H9 (cell line): ENCODE data around the gene RNF146. TPM values are rescaled to one million over a fixed set of nuclear protein-coding genes. Genes with fewer than 3 reads are reported as not detected.

Source experiments
- DNase-seq: peaks from one replicate; pipeline ENCODE4 v3.0.0-alpha.2; 2017
- H2AFZ ChIP-seq: one replicate; pipeline ENCODE4 v1.6.1; 2013; ENCODE audit warnings: mild to moderate bottlenecking, low read length, control low read depth, moderate library complexity
- H2AK5ac ChIP-seq: 2 replicates; pipeline ENCODE4 v1.6.1; 2013; ENCODE audit warnings: low read length, control low read depth, mixed read lengths; ENCODE audit not compliant: insufficient read length
- H2BK120ac ChIP-seq: one replicate; pipeline ENCODE4 v1.6.1; 2013; ENCODE audit warnings: low read depth, mild to moderate bottlenecking, low read length, control low read depth, inconsistent platforms; ENCODE audit not compliant: poor library complexity, severe bottlenecking
- H2BK12ac ChIP-seq: 2 replicates; pipeline ENCODE4 v1.6.1; 2013; ENCODE audit warnings: low read length, control low read depth, mixed read lengths, low read depth; ENCODE audit not compliant: insufficient read length
- H2BK15ac ChIP-seq: 2 replicates; pipeline ENCODE4 v1.6.1; 2013; ENCODE audit warnings: low read depth, low read length, control low read depth
- H2BK20ac ChIP-seq: one replicate; pipeline ENCODE4 v1.6.1; 2013; ENCODE audit warnings: low read depth, mild to moderate bottlenecking, low read length, control low read depth, inconsistent platforms; ENCODE audit not compliant: poor library complexity, severe bottlenecking
- H2BK5ac ChIP-seq: 2 replicates; pipeline ENCODE4 v1.6.1; 2013; ENCODE audit warnings: low read length, control low read depth, mixed read lengths; ENCODE audit not compliant: insufficient read length
- H3K14ac ChIP-seq: 2 replicates; pipeline ENCODE4 v1.6.1; 2013; ENCODE audit warnings: low read length, control low read depth; ENCODE audit not compliant: insufficient read depth
- H3K18ac ChIP-seq: 2 replicates; pipeline ENCODE4 v1.6.1; 2013; ENCODE audit warnings: low read depth, mild to moderate bottlenecking, mixed read lengths, low read length, control low read depth; ENCODE audit not compliant: insufficient read length
- H3K23ac ChIP-seq: 2 replicates; pipeline ENCODE4 v1.6.1; 2013; ENCODE audit warnings: low read length, control low read depth, mixed read lengths, low read depth; ENCODE audit not compliant: insufficient read length
- H3K23me2 ChIP-seq: 2 replicates; pipeline ENCODE4 v1.6.1; 2013; ENCODE audit warnings: low read depth, mild to moderate bottlenecking, mixed read lengths, low read length, control low read depth; ENCODE audit not compliant: insufficient read length, poor library complexity, severe bottlenecking
- H3K27ac ChIP-seq: 2 replicates; pipeline ENCODE4 v1.5.1; 2013; ENCODE audit warnings: low read length, control low read depth, mixed read lengths, low read depth; ENCODE audit not compliant: insufficient read length
- H3K27me3 ChIP-seq: 2 replicates; pipeline ENCODE4 v1.6.1; 2013; ENCODE audit warnings: low read length, control low read depth, inconsistent platforms; ENCODE audit not compliant: insufficient read depth
- H3K4ac ChIP-seq: 2 replicates; pipeline ENCODE4 v1.6.1; 2013; ENCODE audit warnings: low read depth, mild to moderate bottlenecking, control low read depth, inconsistent platforms, low read length, moderate library complexity
- H3K4me1 ChIP-seq: 2 replicates; pipeline ENCODE4 v1.6.1; 2013; ENCODE audit warnings: low read length, control low read depth, inconsistent platforms; ENCODE audit not compliant: insufficient read depth
- H3K4me2 ChIP-seq: 2 replicates; pipeline ENCODE4 v1.6.1; 2013; ENCODE audit warnings: low read length, control low read depth, mixed read lengths; ENCODE audit not compliant: insufficient read length, insufficient read depth
- H3K56ac ChIP-seq: 2 replicates; pipeline ENCODE4 v1.6.1; 2013; ENCODE audit warnings: low read depth, mild to moderate bottlenecking, mixed read lengths, low read length, control low read depth; ENCODE audit not compliant: insufficient read length
- H3K79me1 ChIP-seq: 2 replicates; pipeline ENCODE4 v1.6.1; 2013; ENCODE audit warnings: low read depth, mild to moderate bottlenecking, moderate library complexity, low read length, control low read depth, inconsistent platforms; ENCODE audit not compliant: insufficient read depth, poor library complexity, severe bottlenecking
- H3K79me2 ChIP-seq: 2 replicates; pipeline ENCODE4 v1.6.1; 2013; ENCODE audit warnings: low read length, control low read depth, inconsistent platforms; ENCODE audit not compliant: insufficient read depth
- H3K9ac ChIP-seq: 2 replicates; pipeline ENCODE4 v1.6.1; 2013; ENCODE audit warnings: low read length, control low read depth, mixed read lengths; ENCODE audit not compliant: insufficient read length; ENCODE audit errors: extremely low read depth
- H3K9me3 ChIP-seq: one replicate; pipeline ENCODE4 v1.6.1; 2013; ENCODE audit warnings: low read depth, low read length, inconsistent platforms; ENCODE audit not compliant: control insufficient read depth
- H3T11ph ChIP-seq: one replicate; pipeline ENCODE4 v1.6.1; 2013; ENCODE audit warnings: mild to moderate bottlenecking, low read length, control low read depth, inconsistent platforms
- H4K20me1 ChIP-seq: one replicate; pipeline ENCODE4 v1.6.1; 2013; ENCODE audit not compliant: control insufficient read depth, insufficient read length, insufficient read depth
- H4K5ac ChIP-seq: 2 replicates; pipeline ENCODE4 v1.6.1; 2013; ENCODE audit warnings: low read depth, mild to moderate bottlenecking, mixed read lengths, low read length, control low read depth; ENCODE audit not compliant: insufficient read length
- H4K8ac ChIP-seq: replicated peaks from 2 replicates; pipeline ENCODE4 v1.6.1; 2013; ENCODE audit warnings: low read length, control low read depth, mixed read lengths, low read depth; ENCODE audit not compliant: insufficient read length
- H4K91ac ChIP-seq: 2 replicates; pipeline ENCODE4 v1.6.1; 2013; ENCODE audit warnings: low read depth, mild to moderate bottlenecking, moderate library complexity, mixed read lengths, low read length, control low read depth; ENCODE audit not compliant: insufficient read length
- H3K27ac Mint-ChIP-seq, 3 experiments: 2 replicates in 2 of 3; 3 replicates in 1 of 3; pipeline ENCODE4 v1.8.0; 2020 to 2021; ENCODE audit warnings: mixed read lengths in 3 of 3, mild to moderate bottlenecking in 1 of 3, moderate library complexity in 1 of 3
- H3K27me3 Mint-ChIP-seq: 2 replicates; pipeline ENCODE4 v1.8.0; 2021; ENCODE audit warnings: low read depth, mild to moderate bottlenecking, moderate library complexity, mixed read lengths
- H3K36me3 Mint-ChIP-seq, 3 experiments: 2 replicates in 2 of 3; 3 replicates in 1 of 3; pipeline ENCODE4 v1.8.0; 2020 to 2021; ENCODE audit warnings: low read depth in 3 of 3, mixed read lengths in 3 of 3; ENCODE audit not compliant: insufficient read depth in 1 of 3
- H3K4me1 Mint-ChIP-seq, 2 experiments: 2 replicates each; pipeline ENCODE4 v1.8.0; 2020; ENCODE audit warnings: mixed read lengths in 2 of 2
- H3K4me3 Mint-ChIP-seq, 2 experiments: 2 replicates in 1 of 2; 3 replicates in 1 of 2; pipeline ENCODE4 v1.8.0; 2020 to 2021; ENCODE audit warnings: mild to moderate bottlenecking in 2 of 2, mixed read lengths in 2 of 2, moderate library complexity in 1 of 2
- H3K9me3 Mint-ChIP-seq, 2 experiments: 2 replicates in 1 of 2; 3 replicates in 1 of 2; pipeline ENCODE4 v1.8.0; 2020; ENCODE audit warnings: mild to moderate bottlenecking in 2 of 2, mixed read lengths in 2 of 2, moderate library complexity in 1 of 2
- WGBS: extraction: QIAGEN DNeasy Blood & Tissue Kit; methylation state at CpG from one replicate; pipeline ENCODE4 v1.1.7; 2013; ENCODE audit warnings: missing lambda C conversion rate, low lambda C conversion rate, mixed read lengths; ENCODE audit not compliant: insufficient read length; ENCODE audit errors: extremely low coverage; 5-methylcytosine and 5-hydroxymethylcytosine counted together
- total RNA-seq: library from RNA; stranded (reverse); gene quantifications from 2 replicates; pipeline ENCODE4 v1.2.1, GENCODE V29; 2021
- TF ChIP-seq, protein P1 (sequence below): fragments of 200-600 bp; sonication (generic); conservative IDR thresholded peaks from 3 replicates; pipeline ENCODE4 v1.8.0; 2021; ENCODE audit warnings: antibody characterized with exemption, mild to moderate bottlenecking

RNF146 gene
- total RNA-seq, 1 experiment from 2014 or later = 20.4 TPM

DNA sequence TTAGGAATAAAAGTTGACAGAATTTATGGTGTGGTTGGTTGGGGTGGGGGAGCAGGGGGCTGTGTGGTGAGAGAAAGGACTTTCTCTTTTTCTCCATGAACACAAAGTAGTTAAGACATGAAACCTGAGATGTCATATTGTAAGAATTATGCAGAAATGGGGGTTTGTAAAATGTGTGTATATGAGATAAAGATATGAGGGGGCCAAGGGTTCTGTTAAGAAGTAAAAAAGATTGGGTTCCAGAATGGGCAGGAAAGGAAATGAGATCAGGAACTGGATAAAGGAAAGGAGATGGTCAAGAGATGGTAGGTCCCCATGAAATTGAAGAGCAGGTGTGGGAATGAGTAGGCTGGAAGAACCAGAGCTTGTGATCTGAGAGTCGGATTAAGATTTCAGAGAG, 9.7 kb downstream of the RNF146 start:
- Histone ChIP-seq H3T11ph (no peak overlapping the region), H2BK5ac (no peak overlapping the region), H3K23ac (no peak overlapping the region), H4K5ac (no peak overlapping the region), H3K4me1 (no peaks in the 10 kb centered on the region), H3K18ac (no peak overlapping the region), H3K27ac (no peak overlapping the region), H2BK12ac (no peak overlapping the region), H2AK5ac (no peak overlapping the region), H3K27me3 (no peaks in the 10 kb centered on the region), H3K56ac (no peak overlapping the region), H4K8ac (no peak overlapping the region), H3K79me1 (peaks cover 3% of the 10 kb centered on the region), H2BK15ac (no peak overlapping the region), H3K9me3 (no peaks in the 10 kb centered on the region), H2BK120ac (no peak overlapping the region), H3K79me2 (peaks cover 17% of the 10 kb centered on the region; the same call in 1 of the 2 replicates), H2BK20ac (no peak overlapping the region), H4K91ac (no peak overlapping the region), H3K9ac (no peak overlapping the region), H3K23me2 (no peaks in the 10 kb centered on the region), H3K4ac (no peak overlapping the region), H3K4me2 (no peak overlapping the region), H3K14ac (no peak overlapping the region), H2AFZ (no peak overlapping the region), H4K20me1 (no peaks in the 10 kb centered on the region)
- Mint-ChIP-seq H3K9me3 (no peaks in the 10 kb centered on the region), H3K4me3 (no peak overlapping the region), H3K36me3 (peaks cover 2% of the 10 kb centered on the region in 3 experiments; a peak in 4 of 7 replicates), H3K27ac (no peak overlapping the region), H3K27me3 (no peaks in the 10 kb centered on the region), H3K4me1 (peaks cover 10 to 21% of the 10 kb centered on the region in 2 experiments)
- TF ChIP-seq, protein P1, sequence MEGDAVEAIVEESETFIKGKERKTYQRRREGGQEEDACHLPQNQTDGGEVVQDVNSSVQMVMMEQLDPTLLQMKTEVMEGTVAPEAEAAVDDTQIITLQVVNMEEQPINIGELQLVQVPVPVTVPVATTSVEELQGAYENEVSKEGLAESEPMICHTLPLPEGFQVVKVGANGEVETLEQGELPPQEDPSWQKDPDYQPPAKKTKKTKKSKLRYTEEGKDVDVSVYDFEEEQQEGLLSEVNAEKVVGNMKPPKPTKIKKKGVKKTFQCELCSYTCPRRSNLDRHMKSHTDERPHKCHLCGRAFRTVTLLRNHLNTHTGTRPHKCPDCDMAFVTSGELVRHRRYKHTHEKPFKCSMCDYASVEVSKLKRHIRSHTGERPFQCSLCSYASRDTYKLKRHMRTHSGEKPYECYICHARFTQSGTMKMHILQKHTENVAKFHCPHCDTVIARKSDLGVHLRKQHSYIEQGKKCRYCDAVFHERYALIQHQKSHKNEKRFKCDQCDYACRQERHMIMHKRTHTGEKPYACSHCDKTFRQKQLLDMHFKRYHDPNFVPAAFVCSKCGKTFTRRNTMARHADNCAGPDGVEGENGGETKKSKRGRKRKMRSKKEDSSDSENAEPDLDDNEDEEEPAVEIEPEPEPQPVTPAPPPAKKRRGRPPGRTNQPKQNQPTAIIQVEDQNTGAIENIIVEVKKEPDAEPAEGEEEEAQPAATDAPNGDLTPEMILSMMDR = no peak
- DNase-seq = no peak
- WGBS = no CpG with 5 or more reads among the region's 1 CpG
